Amniotic stem cell (primary cell): Measurements from ENCODE around the gene MAPK4.

Experiments
- DNase-seq: peaks from one replicate; lab custom pipeline; 2025; lab: John Stamatoyannopoulos, UW

The MAPK4 gene

GRCh38 chr18:50623694-50624352 is 63.9 kb downstream of the MAPK4 start:
- DNase-seq = no peak

GRCh38 chr18:50624981-50625380 is 65.1 kb downstream of the MAPK4 start:
- no peak for DNase-seq

GRCh38 chr18:50626317-50626716 is 66.4 kb downstream of the MAPK4 start:
- DNase-seq = no peak

GRCh38 chr18:50627594-50628532 is 68.0 kb downstream of the MAPK4 start:
- DNase-seq = no peak

GRCh38 chr18:50628533-50628905 is 68.6 kb downstream of the MAPK4 start:
- no peak for DNase-seq

GRCh38 chr18:50629148-50629631 is 69.3 kb downstream of the MAPK4 start:
- DNase-seq = no peak

- DNase-seq = no peak
Measured at GRCh38 chr18:50630895-50631294, 71.0 kb downstream of the MAPK4 start.

- no peak for DNase-seq
Measured at GRCh38 chr18:50632895-50633515, 73.1 kb downstream of the MAPK4 start.

- no peak for DNase-seq
Measured at GRCh38 chr18:50633992-50634391, 74.1 kb downstream of the MAPK4 start.

- no peak for DNase-seq
Measured at GRCh38 chr18:50636366-50637057, 76.6 kb downstream of the MAPK4 start.

- no peak for DNase-seq
Measured at GRCh38 chr18:50638016-50638883, 78.4 kb downstream of the MAPK4 start.

- no peak for DNase-seq
Measured at GRCh38 chr18:50638884-50639420, 79.1 kb downstream of the MAPK4 start.

- DNase-seq = no peak
Measured at GRCh38 chr18:50639711-50640110, 79.8 kb downstream of the MAPK4 start.

GRCh38 chr18:50642439-50642838 is 82.6 kb downstream of the MAPK4 start:
- DNase-seq = no peak

- DNase-seq = no peak
Measured at GRCh38 chr18:50644146-50644545, 84.3 kb downstream of the MAPK4 start.

- no peak for DNase-seq
Measured at GRCh38 chr18:50644807-50645206, 84.9 kb downstream of the MAPK4 start.

GRCh38 chr18:50647237-50647636 is 87.3 kb downstream of the MAPK4 start:
- DNase-seq = no peak

GRCh38 chr18:50647792-50648191 is 87.9 kb downstream of the MAPK4 start:
- DNase-seq = no peak

- DNase-seq = no peak
Measured at GRCh38 chr18:50649821-50650220, 89.9 kb downstream of the MAPK4 start.

- no peak for DNase-seq
Measured at GRCh38 chr18:50651334-50651733, 91.4 kb downstream of the MAPK4 start.
